ENCODE data around the gene ATP6V0E2.

Gene ATP6V0E2

GRCh38 chr7:149837564-149838223 lies 36.1 kb upstream of the ATP6V0E2 start:
- Histone ChIP-seq H3K4me1 (peaks cover 13 to 27% (median 19%) of the 10 kb centered on the region in 10 experiments), H3K36me3 (no peaks in the 10 kb centered on the region), H4K20me1 (peaks cover 0 to 10% (median 0%) of the 10 kb centered on the region in 11 experiments; a peak in 3 of 22 replicates), H3K4me2 (peak overlapping the region in 9 of 11 experiments; percentile 7 to 39 (median 21); a peak in 12 of 22 replicates), H3K27me3 (no peaks in the 10 kb centered on the region), H3K9ac (peak overlapping the region in 1 of 11 experiments; percentile 91; a peak in 3 of 22 replicates), H3K4me3 (peak overlapping the region in 7 of 10 experiments; percentile 78 to 96 (median 86); a peak in 9 of 20 replicates), H3K9me3 (replicated peaks in 1 of 11) (no peaks in the 10 kb centered on the region), H3K27ac (peak overlapping the region in 2 of 11 experiments; percentile 90 to 94; a peak in 5 of 22 replicates)
- no peak for TF ChIP-seq Cebpa-rat (IDR thresholded peaks at IDR 0.05)

- H3K27me3 ChIP-seq = no peaks in the 10 kb centered on the region
- H3K36me3 ChIP-seq = no peaks in the 10 kb centered on the region
- H3K4me2 ChIP-seq = peak within 1 kb of the TSS; percentile 81 to 97 (median 89)
- H4K20me1 ChIP-seq = peaks cover 0 to 10% (median 0%) of the 10 kb centered on the region in 11 experiments; a peak in 3 of 22 replicates
- H3K4me1 ChIP-seq = peaks cover 13 to 28% (median 18%) of the 10 kb centered on the region in 10 experiments
- H3K27ac ChIP-seq = peak within 1 kb of the TSS; percentile 71 to 94 (median 91)
- no peak for TF ChIP-seq Cebpa-rat (IDR thresholded peaks at IDR 0.05)
- H3K9ac ChIP-seq = peak within 1 kb of the TSS; percentile 86 to 95 (median 91)
- no peaks in the 10 kb centered on the region for H3K9me3 ChIP-seq (replicated peaks in 1 of 11)
- H3K4me3 ChIP-seq = peak within 1 kb of the TSS; percentile 77 to 98 (median 86)
Observed at GRCh38 chr7:149838224-149838991, 35.4 kb upstream of the ATP6V0E2 start, which contains the start of gene ZNF862. Gene ZNF862, plus strand, starts transcription at chr7:149838375. Its CDS starts 237 bp downstream, at chr7:149838612.

- H3K4me1 ChIP-seq = peaks cover 15 to 34% (median 22%) of the 10 kb centered on the region in 10 experiments
- H3K9me3 ChIP-seq (replicated peaks in 1 of 11) = no peaks in the 10 kb centered on the region
- no peak for TF ChIP-seq Cebpa-rat (IDR thresholded peaks at IDR 0.05)
- H3K36me3 ChIP-seq = no peaks in the 10 kb centered on the region
- peak overlapping the region; percentile 77 to 98 (median 86) for H3K4me3 ChIP-seq
- H3K27ac ChIP-seq = peak overlapping the region; percentile 71 to 94 (median 91); a peak in 21 of 22 replicates
- no peaks in the 10 kb centered on the region for H3K27me3 ChIP-seq
- H3K4me2 ChIP-seq = peak overlapping the region; percentile 81 to 97 (median 89)
- H3K9ac ChIP-seq = peak overlapping the region; percentile 86 to 95 (median 91)
- H4K20me1 ChIP-seq = peaks cover 0 to 10% (median 0%) of the 10 kb centered on the region in 11 experiments; a peak in 3 of 22 replicates
Observed at GRCh38 chr7:149838992-149839408, 34.8 kb upstream of the ATP6V0E2 start.

DNA sequence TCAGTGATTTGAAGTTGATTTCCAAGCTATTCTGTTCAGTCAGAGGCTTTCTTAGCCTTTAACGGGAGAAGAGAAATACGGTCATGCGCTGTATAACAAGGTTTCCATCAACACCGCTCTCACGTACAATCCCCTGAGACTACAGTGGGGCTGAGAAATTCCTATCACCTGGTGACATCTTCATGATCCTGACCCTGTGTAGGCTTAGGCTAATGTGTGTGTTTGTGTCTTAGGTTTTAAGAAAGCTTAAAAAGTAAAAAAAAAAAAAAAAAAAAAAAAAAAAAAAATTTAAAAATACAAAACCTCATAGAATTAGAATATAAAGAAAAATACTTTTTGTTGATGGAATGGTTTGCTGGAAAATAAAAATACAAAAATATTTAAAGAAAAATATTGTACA lies 33.8 kb upstream of the ATP6V0E2 start:
- Histone ChIP-seq H3K36me3 (no peaks in the 10 kb centered on the region), H3K4me1 (peaks cover 24 to 43% (median 32%) of the 10 kb centered on the region in 10 experiments), H3K4me3 (peak overlapping the region in 2 of 10 experiments; percentile 78 to 87; a peak in 1 of 20 replicates), H3K4me2 (peak overlapping the region; percentile 81 to 97 (median 89); a peak in 21 of 22 replicates), H3K9me3 (replicated peaks in 1 of 11) (no peaks in the 10 kb centered on the region), H3K27ac (no peak overlapping the region), H3K27me3 (no peaks in the 10 kb centered on the region), H4K20me1 (peaks cover 0 to 10% (median 0%) of the 10 kb centered on the region in 11 experiments; a peak in 3 of 22 replicates), H3K9ac (no peak overlapping the region)
- no peak for TF ChIP-seq Cebpa-rat (IDR thresholded peaks at IDR 0.05)

- Histone ChIP-seq H3K27ac (peak overlapping the region in 7 of 11 experiments; percentile 10 to 91 (median 88); a peak in 9 of 22 replicates), H3K27me3 (no peaks in the 10 kb centered on the region), H3K4me2 (peak overlapping the region in 9 of 11 experiments; percentile 15 to 98 (median 95); a peak in 15 of 22 replicates), H3K4me3 (no peak overlapping the region), H3K9me3 (replicated peaks in 1 of 11) (no peaks in the 10 kb centered on the region), H3K36me3 (peaks cover 0 to 9% (median 4%) of the 10 kb centered on the region in 11 experiments; a peak in 7 of 22 replicates), H3K9ac (no peak overlapping the region; a peak in 1 of 22 replicates), H3K4me1 (peaks cover 59 to 72% (median 63%) of the 10 kb centered on the region in 10 experiments), H4K20me1 (peaks cover 0 to 10% (median 0%) of the 10 kb centered on the region in 11 experiments; a peak in 4 of 22 replicates)
- TF ChIP-seq Cebpa-rat (IDR thresholded peaks at IDR 0.05) = no peak
Observed at GRCh38 chr7:149843566-149843965, 30.2 kb upstream of the ATP6V0E2 start.

DNA sequence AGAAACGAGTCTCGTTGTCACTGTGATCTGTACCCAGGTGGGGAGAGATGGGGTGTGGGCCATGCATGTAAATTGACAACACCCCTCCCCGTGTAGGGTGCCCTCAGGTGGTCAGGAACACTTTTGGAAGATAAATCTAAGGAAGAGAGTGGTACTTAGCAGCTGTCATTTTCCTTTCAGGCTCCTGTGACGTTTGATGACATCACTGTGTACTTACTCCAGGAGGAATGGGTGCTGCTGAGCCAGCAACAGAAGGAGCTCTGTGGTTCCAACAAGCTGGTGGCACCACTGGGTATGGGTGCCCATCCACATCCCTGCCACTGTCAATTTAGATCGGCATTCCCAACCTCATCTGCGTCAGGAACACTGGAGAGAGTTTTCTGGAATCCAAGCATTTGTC lies 29.3 kb upstream of the ATP6V0E2 start:
- H3K9ac ChIP-seq = peak overlapping the region in 9 of 11 experiments; percentile 61 to 77 (median 71); a peak in 16 of 22 replicates
- H3K4me3 ChIP-seq = peak overlapping the region in 2 of 10 experiments; percentile 36 to 53; a peak in 3 of 20 replicates
- H3K4me2 ChIP-seq = peak overlapping the region; percentile 80 to 98 (median 95)
- no peak for TF ChIP-seq Cebpa-rat (IDR thresholded peaks at IDR 0.05)
- peaks cover 0 to 15% (median 6%) of the 10 kb centered on the region in 11 experiments; a peak in 8 of 22 replicates for H3K36me3 ChIP-seq
- H3K27ac ChIP-seq = peak overlapping the region in 10 of 11 experiments; percentile 28 to 91 (median 86); a peak in 19 of 22 replicates
- H4K20me1 ChIP-seq = peaks cover 0 to 5% (median 0%) of the 10 kb centered on the region in 11 experiments; a peak in 4 of 22 replicates
- peaks cover 54 to 72% (median 61%) of the 10 kb centered on the region in 10 experiments for H3K4me1 ChIP-seq
- H3K9me3 ChIP-seq (replicated peaks in 1 of 11) = no peaks in the 10 kb centered on the region
- 0 out of 22 replicates have a peak, but pooled peaks cover 0 to 3% (median 0%) of the 10 kb centered on the region in 11 experiments for H3K27me3 ChIP-seq

DNA sequence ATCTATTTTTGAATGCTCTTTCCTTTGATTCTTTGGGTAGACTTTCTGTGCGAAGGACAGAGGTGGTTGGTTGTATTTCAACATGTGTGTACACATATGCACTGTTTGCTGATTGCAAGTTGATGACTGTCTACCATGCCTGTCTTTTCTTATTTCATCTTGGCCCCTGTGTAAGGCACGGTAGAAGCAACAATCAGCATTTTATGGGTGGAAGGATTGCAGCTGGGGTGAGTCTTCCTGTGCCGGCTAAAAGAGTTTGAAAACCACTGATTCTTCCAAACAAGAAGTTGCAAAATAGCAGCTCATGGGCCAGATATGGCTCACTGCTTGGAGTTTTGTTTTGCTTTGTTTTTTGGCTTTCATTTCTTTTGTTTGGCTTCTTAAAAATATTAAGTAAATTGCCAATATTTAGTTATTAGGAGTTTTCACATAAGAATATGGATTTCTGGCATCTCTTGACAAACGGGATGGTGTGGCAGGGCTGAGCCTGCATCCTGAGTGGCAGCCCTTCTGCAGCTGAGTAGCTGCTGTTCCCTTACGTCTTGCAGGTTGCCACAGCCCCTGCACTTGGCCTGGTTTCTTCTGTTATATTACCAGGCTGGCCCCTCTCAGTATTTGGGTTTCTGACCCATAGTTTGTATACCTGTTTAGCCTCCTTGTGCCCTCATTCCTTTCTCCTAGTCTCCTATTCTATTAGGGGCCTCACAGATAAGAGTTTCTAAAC lies 28.4 kb upstream of the ATP6V0E2 start:
- Histone ChIP-seq H3K4me3 (peak overlapping the region in 7 of 10 experiments; percentile 9 to 53 (median 30); a peak in 10 of 20 replicates), H3K4me1 (peaks cover 58 to 77% (median 65%) of the 10 kb centered on the region in 10 experiments), H3K9ac (peak overlapping the region; percentile 10 to 77 (median 71); a peak in 21 of 22 replicates), H3K27me3 (peaks cover 0 to 8% (median 2%) of the 10 kb centered on the region in 11 experiments; a peak in 4 of 22 replicates), H3K36me3 (peaks cover 0 to 15% (median 6%) of the 10 kb centered on the region in 11 experiments; a peak in 8 of 22 replicates), H3K4me2 (peak overlapping the region; percentile 80 to 98 (median 95)), H4K20me1 (peaks cover 0 to 2% (median 0%) of the 10 kb centered on the region in 11 experiments; a peak in 6 of 22 replicates), H3K27ac (peak overlapping the region; percentile 13 to 91 (median 85); a peak in 21 of 22 replicates), H3K9me3 (replicated peaks in 1 of 11) (no peaks in the 10 kb centered on the region)
- TF ChIP-seq Cebpa-rat (IDR thresholded peaks at IDR 0.05) = peak in 9 of 11 experiments; percentile 60 to 95 (median 82); a peak in 16 of 22 replicates
